Stimulated activated naive CD4-positive, alpha-beta T cell (primary cell): Measurements from ENCODE around the gene SHD.
A peak's percentile ranks its signal among the peaks of the same experiment; 100 is the strongest.

Source experiments
- DNase-seq, 6 experiments: peaks; one replicate each; lab custom pipeline; 2025; lab: John Stamatoyannopoulos, UW

SHD gene

GRCh38 chr19:4327252-4327876, 48.3 kb downstream of the SHD start:
- DNase-seq: peak; percentile 32 to 76 (median 66)

GRCh38 chr19:4327877-4328242, 48.8 kb downstream of the SHD start:
- DNase-seq: no peak

GRCh38 chr19:4328243-4328990, 49.4 kb downstream of the SHD start:
- DNase-seq: peak; percentile 90 to 100 (median 95)

DNA sequence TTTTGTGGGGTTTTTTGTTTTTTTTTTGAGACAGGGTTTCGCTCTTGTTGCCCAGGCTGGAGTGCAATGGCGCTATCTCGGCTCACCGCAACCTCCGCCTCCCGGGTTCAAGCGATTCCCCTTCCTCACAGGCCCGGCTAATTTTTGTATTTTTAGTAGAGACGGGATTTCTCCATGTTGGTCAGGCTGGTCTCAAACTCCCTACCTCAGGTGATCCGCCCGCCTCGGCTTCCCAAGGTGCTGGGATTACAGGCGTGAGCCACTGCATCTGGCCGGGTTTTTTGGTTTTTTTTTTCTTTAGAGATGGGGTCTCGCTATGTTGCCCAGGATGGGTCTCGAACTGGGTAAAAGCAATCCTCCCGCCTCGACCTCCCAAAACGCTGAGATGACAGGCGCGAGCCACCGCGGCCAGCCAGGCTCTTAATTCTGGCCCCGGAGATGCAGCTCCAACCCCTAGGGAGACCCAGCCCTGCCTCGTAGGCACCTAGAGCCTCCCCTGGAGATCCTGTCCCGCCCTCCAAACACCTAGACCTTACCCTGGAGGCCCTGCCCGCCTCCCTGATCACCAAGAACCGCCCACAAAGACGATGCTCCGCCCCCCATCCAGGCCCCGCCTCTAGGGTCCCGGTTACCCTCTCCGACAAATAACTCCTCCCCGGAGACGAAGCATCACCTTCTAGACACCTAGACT, 50.1 kb downstream of the SHD start:
- peak in 4 of 6 experiments; percentile 6 to 21 (median 13) for DNase-seq

DNA sequence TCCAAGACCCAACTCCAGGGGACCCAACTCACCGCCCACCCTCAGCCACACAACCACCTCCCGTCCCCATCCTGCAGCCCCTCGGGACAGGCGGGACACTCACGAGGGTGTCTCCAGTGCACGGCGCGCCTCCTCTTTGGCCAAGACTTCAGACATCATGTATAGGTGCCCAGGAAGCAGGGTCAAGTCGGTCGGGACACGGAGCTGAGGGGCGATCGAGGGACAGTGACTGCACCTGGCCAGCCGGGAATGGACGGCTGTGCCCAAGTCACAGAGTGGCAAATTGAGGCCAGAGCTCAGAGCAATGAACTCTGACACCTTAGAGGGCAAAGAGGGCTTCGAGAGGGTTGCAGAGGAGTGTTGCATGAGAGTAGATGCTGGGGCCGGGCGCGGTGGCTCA, 50.8 kb downstream of the SHD start:
- no peak for DNase-seq

DNA sequence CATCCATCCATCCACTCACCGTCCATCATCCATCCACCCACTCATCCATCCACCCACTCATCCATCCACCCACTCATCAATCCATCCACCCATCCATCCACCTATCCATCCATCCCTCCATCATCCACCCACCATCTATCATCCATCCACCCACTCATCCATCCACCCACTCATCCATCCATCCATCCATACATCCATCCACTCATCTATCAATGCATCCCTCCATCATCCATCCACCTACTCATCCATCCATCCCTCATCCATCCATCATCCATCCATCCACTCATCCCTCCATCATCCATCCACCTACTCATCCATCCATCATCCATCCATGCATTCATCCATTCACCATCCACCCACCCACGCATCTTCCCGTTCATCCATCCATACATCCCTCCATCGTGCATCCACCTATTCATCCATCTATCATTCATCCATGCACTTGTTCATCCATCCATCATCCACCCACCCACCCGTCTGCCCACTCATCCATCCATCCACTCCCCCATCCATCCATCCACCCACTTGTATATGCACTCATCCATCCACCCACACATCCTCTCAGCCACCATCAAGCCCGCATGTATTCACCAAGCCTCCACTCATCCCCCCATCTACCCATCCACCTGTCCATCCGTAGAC, 56.0 kb downstream of the SHD start:
- DNase-seq: no peak

DNA sequence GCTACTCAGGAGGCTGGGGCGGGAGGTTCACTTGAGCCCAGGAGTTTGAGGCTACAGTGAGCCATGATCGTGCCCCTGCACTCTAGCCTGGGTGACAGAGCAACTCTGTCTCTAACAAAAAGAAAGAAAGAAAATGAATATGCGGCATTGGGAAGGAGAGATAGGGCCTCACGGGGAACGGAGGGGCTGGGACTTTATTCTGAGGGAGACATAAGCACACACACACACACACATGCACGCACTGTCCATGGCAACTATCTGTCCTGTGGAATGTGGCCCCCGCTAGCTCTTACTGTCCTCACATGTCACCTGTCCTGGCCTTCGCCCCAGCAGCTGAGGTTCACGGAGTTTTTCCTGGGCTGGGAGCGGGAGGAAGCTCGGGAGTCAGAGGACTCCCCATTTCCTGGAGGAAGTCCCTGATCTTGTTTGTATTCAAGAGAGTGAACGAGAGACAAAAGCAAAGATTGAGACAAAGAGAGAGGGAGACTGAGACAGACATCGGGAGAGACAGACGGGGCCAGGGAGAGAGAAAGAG, 58.9 kb downstream of the SHD start:
- DNase-seq: no peak

DNA sequence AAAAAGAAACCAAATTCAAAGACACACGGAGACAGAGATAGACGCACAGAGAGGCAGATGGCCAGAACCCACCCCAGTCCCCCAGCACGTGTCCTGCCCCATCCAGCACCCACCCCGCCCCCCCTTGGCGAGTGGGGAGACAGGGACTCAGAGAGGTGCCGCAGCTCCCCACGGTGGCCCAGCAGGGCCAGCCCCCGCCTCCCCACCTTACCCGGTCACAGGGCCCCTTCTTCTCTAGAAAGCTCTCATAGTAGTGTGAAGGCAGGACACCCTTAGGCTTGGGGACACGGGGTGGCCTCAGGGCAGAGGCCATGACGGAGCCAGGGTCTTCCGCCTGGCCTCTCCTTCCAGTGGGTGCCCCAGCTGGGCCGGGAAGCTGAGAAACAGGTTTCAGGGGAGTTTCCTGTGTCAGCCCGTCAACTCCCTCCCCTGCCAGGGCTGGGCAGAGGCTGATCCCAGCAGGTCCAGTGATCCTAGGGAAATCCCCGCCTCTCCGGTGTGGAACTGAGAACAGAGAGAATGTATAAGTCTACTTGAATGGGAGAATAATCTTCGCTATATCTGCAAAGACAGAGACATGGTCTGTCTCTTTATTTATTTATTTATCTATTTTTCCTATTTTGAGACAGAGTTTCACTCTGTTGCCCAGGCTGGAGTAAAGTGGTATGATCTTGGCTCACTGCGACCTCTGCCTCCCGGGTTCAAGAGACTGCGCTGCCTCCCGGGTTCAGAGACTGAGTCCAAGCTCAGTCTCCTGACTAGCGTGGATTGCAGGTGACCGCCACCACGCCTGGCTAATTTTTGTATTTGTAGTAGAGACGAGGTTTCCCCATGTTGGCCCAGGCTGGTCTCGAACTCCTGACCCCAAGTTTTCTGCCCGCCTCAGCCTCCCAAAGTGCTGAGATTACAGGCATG, 59.6 kb downstream of the SHD start, which contains the start of gene STAP2:
TSS of gene STAP2 (minus strand) at position 387 of the 915 bp plus-strand sequence. CDS start at position 313, 74 bp downstream.
- peak in 5 of 6 experiments; percentile 13 to 47 (median 25) for DNase-seq
